GM18870 (cell line): Measurements from ENCODE around the gene USP50.
"Not testable (repeated sequence)": the region's sequence is repeated elsewhere in the genome, so short reads cannot be mapped to it uniquely, and the experiment has no call there.

Experiments used
- ATAC-seq: cut with Tn5 transposase; IDR thresholded peaks from one replicate; pipeline ENCODE4 v1.9.1; 2021; ENCODE audit warnings: moderate library complexity; ENCODE audit not compliant: unreplicated experiment

The USP50 gene

GRCh38 chr15:50546566-50546965 is at the start of gene USP50:
TSS of gene USP50 (minus strand) at chr15:50546666. CDS start at chr15:50546525, 141 bp downstream.
- ATAC-seq, result no peak

- ATAC-seq, result no peak
Measured at GRCh38 chr15:50594311-50594710, 47.8 kb upstream of the USP50 start.

- ATAC-seq, result no peak
Measured at GRCh38 chr15:50593761-50594160, 47.3 kb upstream of the USP50 start.

- ATAC-seq, result no peak
Measured at GRCh38 chr15:50590288-50590687, 43.8 kb upstream of the USP50 start.

- no peak for ATAC-seq
Measured at GRCh38 chr15:50577492-50577891, 31.0 kb upstream of the USP50 start.

GRCh38 chr15:50576166-50576565 is 29.7 kb upstream of the USP50 start:
- ATAC-seq, result no peak

- not testable (repeated sequence) for ATAC-seq
Measured at GRCh38 chr15:50573842-50574241, 27.4 kb upstream of the USP50 start.

GRCh38 chr15:50563756-50564155 is 17.3 kb upstream of the USP50 start:
- ATAC-seq, result no peak

- ATAC-seq, result no peak
Measured at GRCh38 chr15:50562735-50563640, 16.5 kb upstream of the USP50 start.

- no peak for ATAC-seq
Measured at GRCh38 chr15:50558012-50558411, 11.5 kb upstream of the USP50 start.

- no peak for ATAC-seq
Measured at GRCh38 chr15:50556642-50557371, 10.3 kb upstream of the USP50 start.

- no peak for ATAC-seq
Measured at GRCh38 chr15:50552238-50552637, 5.8 kb upstream of the USP50 start.

GRCh38 chr15:50549326-50549725 is 2.9 kb upstream of the USP50 start:
- ATAC-seq, result no peak

GRCh38 chr15:50544368-50544767 is 2.1 kb downstream of the USP50 start:
- no peak for ATAC-seq

- no peak for ATAC-seq
Measured at GRCh38 chr15:50543556-50543955, 2.9 kb downstream of the USP50 start.

GRCh38 chr15:50542887-50543210 is 3.6 kb downstream of the USP50 start:
- ATAC-seq, result no peak

GRCh38 chr15:50531766-50532165 is 14.7 kb downstream of the USP50 start:
- no peak for ATAC-seq

- no peak for ATAC-seq
Measured at GRCh38 chr15:50531163-50531562, 15.3 kb downstream of the USP50 start.

- ATAC-seq, result no peak
Measured at GRCh38 chr15:50523851-50524251, 22.6 kb downstream of the USP50 start.

GRCh38 chr15:50519740-50520425 is 26.6 kb downstream of the USP50 start:
- no peak for ATAC-seq

GRCh38 chr15:50513001-50513400 is 33.5 kb downstream of the USP50 start:
- no peak for ATAC-seq

- no peak for ATAC-seq
Measured at GRCh38 chr15:50506121-50506520, 40.3 kb downstream of the USP50 start.
